ENCODE results near the gene SH2B3.

Gene SH2B3

DNA sequence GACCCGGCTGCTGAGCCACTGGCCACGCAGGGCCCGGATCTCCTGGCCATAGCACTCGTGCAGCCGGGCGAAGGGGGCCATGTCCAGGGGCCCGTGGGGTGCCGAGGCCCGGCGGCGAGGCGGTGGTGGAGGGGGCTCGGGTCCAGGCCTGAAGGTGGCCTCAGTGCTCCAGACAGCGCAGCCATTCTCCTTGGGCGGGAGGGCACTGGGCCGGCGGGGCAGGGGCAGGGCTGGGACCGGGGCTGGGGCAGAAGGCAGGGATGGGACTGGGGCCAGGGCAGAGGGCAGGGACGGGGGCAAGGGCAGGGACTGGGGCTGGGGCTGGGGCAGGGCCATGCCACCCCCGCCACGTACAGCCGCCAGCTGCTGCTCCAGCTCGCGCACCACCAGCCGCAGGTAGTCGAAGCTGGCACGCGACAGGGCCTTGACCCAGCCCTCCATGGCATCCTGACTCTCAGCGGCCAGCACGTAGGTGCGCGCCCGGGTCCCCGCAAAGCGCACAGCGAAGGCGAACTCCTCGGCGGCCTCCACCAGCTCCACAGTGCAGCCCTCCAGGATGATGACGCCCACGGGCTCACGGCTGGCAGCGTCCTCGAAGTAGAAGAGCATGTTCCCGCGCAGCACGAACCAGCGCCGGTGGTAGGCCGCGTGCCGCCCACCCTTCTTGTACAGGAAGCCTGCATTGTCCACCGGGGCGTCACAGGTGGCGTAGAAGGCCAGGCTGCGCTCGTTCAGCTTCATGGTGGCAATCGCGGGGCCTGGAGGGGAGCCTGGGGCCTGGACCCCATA lies 42.8 kb upstream of the SH2B3 start:
- TF ChIP-seq, protein P1, sequence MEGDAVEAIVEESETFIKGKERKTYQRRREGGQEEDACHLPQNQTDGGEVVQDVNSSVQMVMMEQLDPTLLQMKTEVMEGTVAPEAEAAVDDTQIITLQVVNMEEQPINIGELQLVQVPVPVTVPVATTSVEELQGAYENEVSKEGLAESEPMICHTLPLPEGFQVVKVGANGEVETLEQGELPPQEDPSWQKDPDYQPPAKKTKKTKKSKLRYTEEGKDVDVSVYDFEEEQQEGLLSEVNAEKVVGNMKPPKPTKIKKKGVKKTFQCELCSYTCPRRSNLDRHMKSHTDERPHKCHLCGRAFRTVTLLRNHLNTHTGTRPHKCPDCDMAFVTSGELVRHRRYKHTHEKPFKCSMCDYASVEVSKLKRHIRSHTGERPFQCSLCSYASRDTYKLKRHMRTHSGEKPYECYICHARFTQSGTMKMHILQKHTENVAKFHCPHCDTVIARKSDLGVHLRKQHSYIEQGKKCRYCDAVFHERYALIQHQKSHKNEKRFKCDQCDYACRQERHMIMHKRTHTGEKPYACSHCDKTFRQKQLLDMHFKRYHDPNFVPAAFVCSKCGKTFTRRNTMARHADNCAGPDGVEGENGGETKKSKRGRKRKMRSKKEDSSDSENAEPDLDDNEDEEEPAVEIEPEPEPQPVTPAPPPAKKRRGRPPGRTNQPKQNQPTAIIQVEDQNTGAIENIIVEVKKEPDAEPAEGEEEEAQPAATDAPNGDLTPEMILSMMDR (IDR thresholded peaks at IDR 0.05; ENCODE audit: control insufficient read depth, insufficient read depth, low read depth, low read length, missing control alignments): no peak
- H3K4me3 ChIP-seq (ENCODE audit: control insufficient read depth, low read depth, low read length): no peak overlapping the region
- no peak for DNase-seq (ENCODE audit: low read depth)

DNA sequence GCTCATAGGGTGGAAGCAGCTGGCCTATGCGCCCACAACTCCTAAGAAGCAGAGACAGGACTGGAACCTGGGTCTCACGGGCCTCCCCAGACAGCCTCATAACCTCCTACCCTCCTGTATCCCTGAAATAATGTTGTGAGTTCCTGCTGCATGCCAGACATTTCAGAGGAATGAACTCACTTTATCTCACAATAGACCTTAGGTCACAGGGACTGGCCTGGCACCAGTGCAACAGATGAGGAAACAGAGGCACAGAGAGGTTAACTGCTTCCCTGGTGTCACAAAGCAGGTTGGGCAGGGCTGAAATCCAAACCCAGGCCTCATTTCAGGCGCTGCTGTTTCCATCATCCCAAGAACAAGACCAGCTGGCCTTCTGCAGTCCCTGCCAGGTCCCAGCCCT lies 42.1 kb upstream of the SH2B3 start:
- no peak overlapping the region for H3K4me3 ChIP-seq (ENCODE audit: control insufficient read depth, low read depth, low read length)
- TF ChIP-seq, protein P1 (IDR thresholded peaks at IDR 0.05; ENCODE audit: control insufficient read depth, insufficient read depth, low read depth, low read length, missing control alignments): no peak
- no peak for DNase-seq (ENCODE audit: low read depth)

DNA sequence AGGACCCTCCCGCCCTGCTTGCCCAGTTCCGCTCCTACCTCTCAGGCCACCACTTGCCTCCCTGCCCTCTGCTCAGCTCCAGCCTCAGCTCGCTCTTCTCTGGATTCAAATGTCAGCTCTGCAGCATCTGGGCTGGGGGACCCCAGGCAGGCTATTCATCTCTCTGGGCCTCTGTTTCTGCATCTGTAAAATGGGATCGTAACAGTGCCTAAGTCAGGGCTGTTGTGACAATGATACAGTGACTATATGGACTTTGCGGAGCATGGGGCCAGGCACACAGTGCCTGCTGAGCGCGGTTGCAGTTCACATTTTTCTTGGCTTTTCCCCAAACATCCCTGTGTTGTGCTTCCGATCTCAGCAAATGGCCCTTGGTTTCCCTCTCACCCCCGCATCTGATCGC lies 39.6 kb upstream of the SH2B3 start:
- no peak for DNase-seq (ENCODE audit: low read depth)
- no peak overlapping the region for H3K4me3 ChIP-seq (ENCODE audit: control insufficient read depth, low read depth, low read length)
- TF ChIP-seq, protein P1 (IDR thresholded peaks at IDR 0.05; ENCODE audit: control insufficient read depth, insufficient read depth, low read depth, low read length, missing control alignments): no peak

DNA sequence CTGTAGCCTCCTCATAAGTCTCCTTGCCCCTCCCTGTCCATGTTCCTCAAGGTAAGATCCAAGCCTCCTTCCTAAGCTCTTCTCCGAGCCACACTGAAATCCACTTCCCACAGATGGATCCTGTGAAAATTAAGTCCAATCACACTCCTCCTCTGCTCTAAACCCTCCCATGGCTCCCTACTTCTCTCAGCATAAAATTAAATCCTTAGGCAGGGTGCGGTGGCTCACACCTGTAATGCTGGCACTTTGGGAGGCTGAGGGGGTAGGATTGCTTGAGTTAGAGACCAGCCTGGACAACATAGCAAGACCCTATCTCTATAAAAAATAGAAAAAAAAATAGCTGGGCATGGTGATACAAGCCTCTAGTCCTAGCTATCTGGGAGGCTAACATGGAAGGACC lies 39.1 kb upstream of the SH2B3 start:
- H3K4me3 ChIP-seq (ENCODE audit: control insufficient read depth, low read depth, low read length): no peak overlapping the region
- DNase-seq (ENCODE audit: low read depth): no peak
- TF ChIP-seq, protein P1 (IDR thresholded peaks at IDR 0.05; ENCODE audit: control insufficient read depth, insufficient read depth, low read depth, low read length, missing control alignments): no peak

DNA sequence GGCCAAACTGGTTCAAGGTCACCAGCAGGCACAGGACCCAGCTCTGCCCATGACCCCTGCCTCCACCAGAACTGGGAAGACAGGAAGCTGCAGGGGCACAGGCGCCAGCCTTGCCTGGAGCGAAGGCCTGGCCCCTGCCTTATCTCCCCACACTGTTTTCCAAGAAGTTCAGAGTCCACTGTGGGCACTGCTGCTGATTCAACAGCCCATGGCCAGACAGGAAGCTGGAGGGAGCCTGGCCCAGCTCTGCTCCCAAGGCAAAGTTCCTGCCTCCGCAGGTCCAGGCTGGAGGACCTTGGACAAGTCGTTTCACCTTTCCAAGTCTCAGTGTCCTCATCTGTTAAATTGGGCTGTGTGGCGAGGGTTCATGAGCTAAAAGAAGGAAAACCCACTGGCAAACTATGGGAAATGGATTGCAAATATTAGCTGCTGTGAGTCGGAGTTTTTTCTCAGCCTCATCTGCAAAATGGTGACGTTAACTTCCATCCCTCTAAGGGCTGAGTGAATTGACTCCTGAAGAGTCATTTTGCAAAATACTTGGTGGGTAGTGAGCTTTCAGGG lies 38.0 kb upstream of the SH2B3 start:
- TF ChIP-seq, protein P1 (IDR thresholded peaks at IDR 0.05; ENCODE audit: control insufficient read depth, insufficient read depth, low read depth, low read length, missing control alignments): no peak
- DNase-seq (ENCODE audit: low read depth): no peak
- peak overlapping the region; percentile 92 for H3K4me3 ChIP-seq (ENCODE audit: control insufficient read depth, low read depth, low read length)

DNA sequence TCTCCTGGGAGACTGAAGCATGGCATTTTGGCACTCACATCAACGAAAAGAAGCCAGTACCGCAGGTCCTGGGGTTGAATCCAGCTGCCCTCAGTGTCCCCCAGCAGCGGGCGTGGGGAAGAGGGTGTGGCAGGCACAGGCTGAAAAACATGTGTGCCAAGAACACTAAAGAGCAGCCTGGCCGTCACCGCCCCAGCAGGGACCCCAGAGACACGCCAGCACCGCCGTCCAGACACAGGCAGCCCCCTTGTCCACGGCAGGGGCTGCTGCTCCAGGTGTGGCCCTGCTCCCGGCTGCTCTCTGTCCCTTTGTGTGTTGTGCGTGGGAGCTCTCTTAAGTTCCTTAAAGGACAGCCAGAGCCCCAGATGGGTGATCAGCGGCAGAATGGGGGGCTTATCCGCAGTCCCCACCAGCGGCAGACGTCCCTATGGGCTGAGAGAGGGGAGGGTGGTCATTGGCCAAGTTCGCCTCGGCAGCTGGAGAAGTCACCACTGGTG lies 37.4 kb upstream of the SH2B3 start:
- H3K4me3 ChIP-seq (ENCODE audit: control insufficient read depth, low read depth, low read length): peak overlapping the region; percentile 92
- DNase-seq (ENCODE audit: low read depth): no peak
- TF ChIP-seq, protein P1 (IDR thresholded peaks at IDR 0.05; ENCODE audit: control insufficient read depth, insufficient read depth, low read depth, low read length, missing control alignments): no peak

Data from AG09309 (cell line).